ENCODE data around the gene TDRD3.

- TF ChIP-seq, protein P1, sequence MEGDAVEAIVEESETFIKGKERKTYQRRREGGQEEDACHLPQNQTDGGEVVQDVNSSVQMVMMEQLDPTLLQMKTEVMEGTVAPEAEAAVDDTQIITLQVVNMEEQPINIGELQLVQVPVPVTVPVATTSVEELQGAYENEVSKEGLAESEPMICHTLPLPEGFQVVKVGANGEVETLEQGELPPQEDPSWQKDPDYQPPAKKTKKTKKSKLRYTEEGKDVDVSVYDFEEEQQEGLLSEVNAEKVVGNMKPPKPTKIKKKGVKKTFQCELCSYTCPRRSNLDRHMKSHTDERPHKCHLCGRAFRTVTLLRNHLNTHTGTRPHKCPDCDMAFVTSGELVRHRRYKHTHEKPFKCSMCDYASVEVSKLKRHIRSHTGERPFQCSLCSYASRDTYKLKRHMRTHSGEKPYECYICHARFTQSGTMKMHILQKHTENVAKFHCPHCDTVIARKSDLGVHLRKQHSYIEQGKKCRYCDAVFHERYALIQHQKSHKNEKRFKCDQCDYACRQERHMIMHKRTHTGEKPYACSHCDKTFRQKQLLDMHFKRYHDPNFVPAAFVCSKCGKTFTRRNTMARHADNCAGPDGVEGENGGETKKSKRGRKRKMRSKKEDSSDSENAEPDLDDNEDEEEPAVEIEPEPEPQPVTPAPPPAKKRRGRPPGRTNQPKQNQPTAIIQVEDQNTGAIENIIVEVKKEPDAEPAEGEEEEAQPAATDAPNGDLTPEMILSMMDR (IDR thresholded peaks at IDR 0.05; ENCODE audit: low read length): no peak
- TF ChIP-seq EZH2 (IDR thresholded peaks at IDR 0.05; ENCODE audit: borderline replicate concordance, low read length): no peak
Measured at GRCh38 chr13:60348097-60348496, 48.9 kb upstream of the TDRD3 start.

Data from OCI-LY1 (cell line).